Mesendoderm (in vitro differentiated cells): ENCODE measurements around the gene PHC1. TPM values are rescaled to one million over a fixed set of nuclear protein-coding genes. Genes with fewer than 3 reads are reported as not detected.
"Not testable (repeated sequence)": the region's sequence is repeated elsewhere in the genome, so short reads cannot be mapped to it uniquely, and the experiment has no call there.

ENCODE experiments used
- DNase-seq: peaks from one replicate; pipeline ENCODE4 v3.0.0; 2013
- H2AK5ac ChIP-seq: 2 replicates; pipeline ENCODE4 v1.6.1; 2013; ENCODE audit warnings: low read length, inconsistent platforms
- H2BK120ac ChIP-seq: 2 replicates; pipeline ENCODE4 v1.6.1; 2013; ENCODE audit warnings: low read depth, mild to moderate bottlenecking, low read length, moderate library complexity, mixed read lengths
- H2BK15ac ChIP-seq: replicated peaks from 2 replicates; pipeline ENCODE4 v1.6.1; 2013; ENCODE audit warnings: low read depth, mild to moderate bottlenecking, moderate library complexity
- H2BK5ac ChIP-seq: 2 replicates; pipeline ENCODE4 v1.6.1; 2013; ENCODE audit warnings: low read length, inconsistent platforms
- H3K18ac ChIP-seq: 2 replicates; pipeline ENCODE4 v1.6.1; 2013; ENCODE audit warnings: mild to moderate bottlenecking, low read length, mixed read lengths
- H3K23ac ChIP-seq: one replicate; pipeline ENCODE4 v1.6.1; 2013; ENCODE audit warnings: low read length
- H3K27ac ChIP-seq: 2 replicates; pipeline ENCODE4 v1.5.1; 2013; ENCODE audit warnings: low read depth, mild to moderate bottlenecking, inconsistent platforms, low read length, moderate library complexity
- H3K27me3 ChIP-seq: 2 replicates; pipeline ENCODE4 v1.6.1; 2013; ENCODE audit warnings: low read length, control low read depth, mild to moderate bottlenecking, inconsistent platforms; ENCODE audit not compliant: insufficient read depth, poor library complexity
- H3K36me3 ChIP-seq: 2 replicates; pipeline ENCODE4 v1.6.1; 2013; ENCODE audit warnings: low read length, inconsistent platforms; ENCODE audit not compliant: control insufficient read depth, insufficient read depth
- H3K4ac ChIP-seq: one replicate; pipeline ENCODE4 v1.6.1; 2013; ENCODE audit warnings: low read depth, mild to moderate bottlenecking, low read length, moderate library complexity
- H3K4me1 ChIP-seq: 2 replicates; pipeline ENCODE4 v1.6.1; 2013; ENCODE audit warnings: low read depth, low read length, inconsistent platforms; ENCODE audit not compliant: control insufficient read depth
- H3K4me2 ChIP-seq: 2 replicates; pipeline ENCODE4 v1.6.1; 2013; ENCODE audit warnings: low read length
- H3K4me3 ChIP-seq: 2 replicates; pipeline ENCODE4 v1.5.1; 2013; ENCODE audit warnings: mild to moderate bottlenecking, low read length
- H3K56ac ChIP-seq: one replicate; pipeline ENCODE4 v1.6.1; 2013; ENCODE audit warnings: low read length
- H3K79me1 ChIP-seq: 2 replicates; pipeline ENCODE4 v1.6.1; 2013; ENCODE audit warnings: low read length, inconsistent platforms
- H3K79me2 ChIP-seq: 2 replicates; pipeline ENCODE4 v1.6.1; 2013; ENCODE audit warnings: mild to moderate bottlenecking, low read length; ENCODE audit not compliant: control insufficient read depth, insufficient read depth
- H3K9ac ChIP-seq: 2 replicates; pipeline ENCODE4 v1.6.1; 2013; ENCODE audit warnings: low read length, inconsistent platforms
- H4K5ac ChIP-seq: one replicate; pipeline ENCODE4 v1.6.1; 2013; ENCODE audit warnings: low read length
- H4K8ac ChIP-seq: one replicate; pipeline ENCODE4 v1.6.1; 2013; ENCODE audit warnings: low read depth, mild to moderate bottlenecking, control low read depth, low read length, moderate library complexity
- WGBS: extraction: QIAGEN DNeasy Blood & Tissue Kit; methylation state at CpG from one replicate; pipeline ENCODE4 v1.1.7; 2013; ENCODE audit warnings: low lambda C conversion rate, missing lambda C conversion rate; ENCODE audit not compliant: insufficient coverage; ENCODE audit errors: extremely low coverage; 5-methylcytosine and 5-hydroxymethylcytosine counted together
- polyA plus RNA-seq, 2 experiments: library from polyadenylated mRNA; stranded (reverse); fragments of 200-250 nt; gene quantifications; one replicate each; pipeline ENCODE4 v1.2.3, GENCODE V29; 2013

PHC1 gene
- 407 TPM for polyA plus RNA-seq (2013, experiment 1 of 2)
- polyA plus RNA-seq (2013, experiment 2 of 2) = 429 TPM

- H3K27me3 ChIP-seq, H4K5ac ChIP-seq, H3K79me1 ChIP-seq, H3K36me3 ChIP-seq, H4K8ac ChIP-seq, H3K4me1 ChIP-seq: not testable (repeated sequence)
- peak within 1 kb of the TSS; percentile 94 for H3K18ac ChIP-seq
- WGBS = no CpG with 5 or more reads among the region's 57 CpGs
- H3K79me2 ChIP-seq = peaks cover 37% of the 10 kb centered on the region
- peak within 1 kb of the TSS; percentile 70 for H2BK5ac ChIP-seq
- H3K27ac ChIP-seq = peak within 1 kb of the TSS; percentile 93
- H3K23ac ChIP-seq = peak within 1 kb of the TSS; percentile 83
- peak within 1 kb of the TSS; percentile 25 for H2AK5ac ChIP-seq
- H3K9ac ChIP-seq = peak within 1 kb of the TSS; percentile 68
- H3K56ac ChIP-seq = peak within 1 kb of the TSS; percentile 97
- peak within 1 kb of the TSS; percentile 25 for H2BK15ac ChIP-seq
- peak within 1 kb of the TSS; percentile 72 for H3K4me2 ChIP-seq
- peak; percentile 95 for DNase-seq
- peak within 1 kb of the TSS; percentile 17 for H2BK120ac ChIP-seq
- peak within 1 kb of the TSS; percentile 91 for H3K4ac ChIP-seq
- H3K4me3 ChIP-seq = peak within 1 kb of the TSS; percentile 93
Measured at GRCh38 chr12:8914033-8914715, at the start of gene PHC1. Gene PHC1, plus strand, starts transcription at chr12:8914509. Its CDS starts 3,169 bp downstream, at chr12:8917678.

GRCh38 chr12:8866429-8866828 lies 47.9 kb upstream of the PHC1 start:
- H3K4me3 ChIP-seq = no peak overlapping the region
- no peak overlapping the region for H3K56ac ChIP-seq
- no peak overlapping the region for H2BK5ac ChIP-seq
- H3K18ac ChIP-seq = no peak overlapping the region
- no peak for DNase-seq
- H3K4ac ChIP-seq = no peak overlapping the region
- no peak overlapping the region for H3K27ac ChIP-seq
- H3K79me1 ChIP-seq = no peaks in the 10 kb centered on the region
- H3K79me2 ChIP-seq = no peaks in the 10 kb centered on the region
- no CpG with 5 or more reads among the region's 2 CpGs for WGBS
- H3K4me2 ChIP-seq = no peak overlapping the region
- no peak overlapping the region for H3K9ac ChIP-seq
- H3K36me3 ChIP-seq = no peaks in the 10 kb centered on the region
- H4K8ac ChIP-seq = no peak overlapping the region
- no peaks in the 10 kb centered on the region for H3K27me3 ChIP-seq
- no peaks in the 10 kb centered on the region for H3K4me1 ChIP-seq
- no peak overlapping the region for H4K5ac ChIP-seq
- H2BK15ac ChIP-seq = no peak overlapping the region
- H2BK120ac ChIP-seq = no peak overlapping the region
- H3K23ac ChIP-seq = no peak overlapping the region
- H2AK5ac ChIP-seq = no peak overlapping the region

- H3K4me1 ChIP-seq = no peaks in the 10 kb centered on the region
- DNase-seq = no peak
- H3K9ac ChIP-seq = no peak overlapping the region
- H3K79me2 ChIP-seq = no peaks in the 10 kb centered on the region
- H3K56ac ChIP-seq = no peak overlapping the region
- no peaks in the 10 kb centered on the region for H3K36me3 ChIP-seq
- H3K79me1 ChIP-seq = no peaks in the 10 kb centered on the region
- H3K27ac ChIP-seq = no peak overlapping the region
- H2BK5ac ChIP-seq = no peak overlapping the region
- no peak overlapping the region for H3K4me3 ChIP-seq
- H2BK120ac ChIP-seq = no peak overlapping the region
- no peaks in the 10 kb centered on the region for H3K27me3 ChIP-seq
- H4K8ac ChIP-seq = no peak overlapping the region
- H3K4ac ChIP-seq = no peak overlapping the region
- H3K18ac ChIP-seq = no peak overlapping the region
- H3K4me2 ChIP-seq = no peak overlapping the region
- no peak overlapping the region for H2BK15ac ChIP-seq
- H4K5ac ChIP-seq = no peak overlapping the region
- H2AK5ac ChIP-seq = no peak overlapping the region
- H3K23ac ChIP-seq = no peak overlapping the region
Measured at GRCh38 chr12:8867009-8867408, 47.3 kb upstream of the PHC1 start.

- no peaks in the 10 kb centered on the region for H3K4me1 ChIP-seq
- no CpG with 5 or more reads among the region's 6 CpGs for WGBS
- H2BK120ac ChIP-seq = no peak overlapping the region
- DNase-seq = no peak
- H3K23ac ChIP-seq = no peak overlapping the region
- H3K9ac ChIP-seq = no peak overlapping the region
- no peak overlapping the region for H4K8ac ChIP-seq
- H3K27me3 ChIP-seq = no peaks in the 10 kb centered on the region
- H3K4me3 ChIP-seq = no peak overlapping the region
- no peak overlapping the region for H2BK15ac ChIP-seq
- H3K36me3 ChIP-seq = no peaks in the 10 kb centered on the region
- H4K5ac ChIP-seq = no peak overlapping the region
- H3K4me2 ChIP-seq = no peak overlapping the region
- no peak overlapping the region for H2BK5ac ChIP-seq
- no peak overlapping the region for H2AK5ac ChIP-seq
- no peak overlapping the region for H3K27ac ChIP-seq
- H3K79me1 ChIP-seq = no peaks in the 10 kb centered on the region
- no peak overlapping the region for H3K18ac ChIP-seq
- no peak overlapping the region for H3K56ac ChIP-seq
- no peak overlapping the region for H3K4ac ChIP-seq
- H3K79me2 ChIP-seq = no peaks in the 10 kb centered on the region
Measured at GRCh38 chr12:8867786-8868185, 46.5 kb upstream of the PHC1 start.

GRCh38 chr12:8870586-8870985 lies 43.7 kb upstream of the PHC1 start:
- H3K23ac ChIP-seq = no peak overlapping the region
- H3K9ac ChIP-seq = no peak overlapping the region
- no peak for DNase-seq
- H3K4me3 ChIP-seq = no peak overlapping the region
- no peaks in the 10 kb centered on the region for H3K4me1 ChIP-seq
- no peak overlapping the region for H4K5ac ChIP-seq
- H2BK5ac ChIP-seq = no peak overlapping the region
- no peak overlapping the region for H2BK15ac ChIP-seq
- no peaks in the 10 kb centered on the region for H3K27me3 ChIP-seq
- H3K79me2 ChIP-seq = no peaks in the 10 kb centered on the region
- H3K79me1 ChIP-seq = no peaks in the 10 kb centered on the region
- H2BK120ac ChIP-seq = no peak overlapping the region
- no peak overlapping the region for H3K18ac ChIP-seq
- no peak overlapping the region for H4K8ac ChIP-seq
- H2AK5ac ChIP-seq = no peak overlapping the region
- no peak overlapping the region for H3K4me2 ChIP-seq
- H3K36me3 ChIP-seq = no peaks in the 10 kb centered on the region
- no peak overlapping the region for H3K4ac ChIP-seq
- no peak overlapping the region for H3K56ac ChIP-seq
- no CpG with 5 or more reads among the region's 1 CpG for WGBS
- no peak overlapping the region for H3K27ac ChIP-seq

- no peak overlapping the region for H3K4me3 ChIP-seq
- no peak overlapping the region for H2BK5ac ChIP-seq
- no peak overlapping the region for H3K56ac ChIP-seq
- no peak overlapping the region for H2BK15ac ChIP-seq
- no peaks in the 10 kb centered on the region for H3K36me3 ChIP-seq
- H3K27ac ChIP-seq = no peak overlapping the region
- H3K9ac ChIP-seq = no peak overlapping the region
- H3K4me2 ChIP-seq = no peak overlapping the region
- H3K79me1 ChIP-seq = no peaks in the 10 kb centered on the region
- H4K5ac ChIP-seq = no peak overlapping the region
- H4K8ac ChIP-seq = no peak overlapping the region
- no peak overlapping the region for H2BK120ac ChIP-seq
- DNase-seq = no peak
- no peak overlapping the region for H3K4ac ChIP-seq
- no peak overlapping the region for H3K23ac ChIP-seq
- no peak overlapping the region for H3K18ac ChIP-seq
- H3K27me3 ChIP-seq = no peaks in the 10 kb centered on the region
- no peak overlapping the region for H2AK5ac ChIP-seq
- H3K79me2 ChIP-seq = no peaks in the 10 kb centered on the region
- H3K4me1 ChIP-seq = no peaks in the 10 kb centered on the region
Measured at GRCh38 chr12:8871068-8871467, 43.2 kb upstream of the PHC1 start.
